Nucleus accumbens (tissue), 56 donors: ENCODE data around the gene TNRC18.
"Not testable (repeated sequence)": the region's sequence is repeated elsewhere in the genome, so short reads cannot be mapped to it uniquely, and the experiment has no call there.

Experiments
- DNase-seq, 56 donors: peaks; one replicate each; lab custom pipeline; 2025; lab: John Stamatoyannopoulos, UW

The TNRC18 gene

GRCh38 chr7:5382281-5382892, 41.2 kb downstream of the TNRC18 start:
- DNase-seq, result peak in 28 of 56 donors; percentile 3 to 84 (median 26)

GRCh38 chr7:5381071-5381772, 42.4 kb downstream of the TNRC18 start:
- DNase-seq, result no peak

DNA sequence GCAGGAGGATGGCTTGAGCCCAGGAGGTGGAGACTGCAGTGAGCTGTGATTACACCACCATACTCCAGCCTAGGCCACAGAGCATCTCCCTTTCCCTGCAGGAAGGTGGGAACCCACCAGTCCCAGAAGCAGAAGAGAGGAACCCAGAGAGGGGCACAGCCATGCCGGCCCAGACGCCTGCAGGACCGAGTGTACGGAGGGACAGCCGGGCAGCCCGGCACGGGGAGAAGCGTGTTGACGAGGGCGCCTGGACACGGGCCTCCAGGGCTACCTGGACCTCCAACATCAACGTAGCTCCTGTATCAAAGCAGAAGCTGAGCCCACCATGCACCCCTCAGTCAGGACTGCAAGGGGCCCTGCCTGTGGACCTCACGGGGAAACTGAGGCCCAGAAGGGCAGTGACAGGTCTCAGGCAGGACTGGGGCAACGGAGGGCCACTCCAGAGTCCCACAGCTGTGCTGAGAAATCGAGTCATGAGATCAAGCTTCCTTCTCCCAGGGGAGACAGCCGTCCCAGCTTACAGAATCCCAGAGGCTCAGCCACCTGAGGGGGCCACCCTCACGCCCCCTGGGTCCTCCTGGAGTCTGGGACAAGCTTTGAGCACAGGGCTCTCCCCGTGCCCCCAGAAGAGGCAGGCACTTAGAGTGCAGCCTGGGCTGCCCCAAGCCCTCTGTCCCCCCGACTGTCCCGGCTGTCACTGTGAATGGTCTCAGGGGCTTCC, 43.1 kb downstream of the TNRC18 start:
- no peak for DNase-seq

DNA sequence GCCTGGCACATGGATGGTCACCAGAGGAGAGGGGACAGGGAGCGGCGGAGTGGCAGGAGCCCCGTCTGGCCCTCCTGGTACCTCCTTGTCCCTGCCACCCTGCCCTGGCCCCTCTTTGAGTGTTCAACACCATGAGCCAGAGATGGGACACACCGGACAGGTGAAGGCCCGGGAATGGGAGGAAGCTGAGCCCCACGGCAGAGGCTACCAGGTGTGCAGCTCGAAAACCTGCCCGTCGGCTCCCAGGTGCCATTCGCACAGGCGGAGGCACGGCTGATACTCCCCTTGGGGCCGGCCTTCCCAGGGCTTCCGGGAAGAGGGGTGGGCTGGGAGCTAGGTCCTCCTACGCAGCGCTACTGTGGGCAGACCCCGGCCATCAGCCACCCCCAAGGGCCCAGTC, 44.1 kb downstream of the TNRC18 start:
- no peak for DNase-seq

- DNase-seq, result no peak
Measured at GRCh38 chr7:5377816-5378215, 45.8 kb downstream of the TNRC18 start.

GRCh38 chr7:5377279-5377678, 46.4 kb downstream of the TNRC18 start:
- DNase-seq, result no peak

- no peak for DNase-seq
Measured at GRCh38 chr7:5375925-5376324, 47.7 kb downstream of the TNRC18 start.

DNA sequence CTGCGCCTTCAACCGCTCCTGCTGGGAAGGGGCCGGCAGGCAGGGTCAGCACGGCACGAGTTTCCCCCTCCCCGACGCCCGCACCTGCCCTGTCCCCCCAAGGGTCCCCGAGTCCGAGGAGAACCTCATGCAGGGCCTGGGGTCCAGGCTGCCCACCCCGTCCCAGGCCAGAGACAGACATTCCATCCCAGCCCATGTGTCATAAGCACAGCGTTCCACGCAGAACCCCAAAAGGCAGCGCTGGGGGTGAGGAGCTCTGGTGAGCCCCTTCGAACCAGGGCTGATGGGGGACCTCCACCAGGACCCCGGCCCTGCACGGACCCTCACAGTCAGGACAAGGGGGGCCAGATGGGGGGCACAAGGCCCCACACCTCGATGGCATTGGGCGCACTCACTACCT, 49.2 kb downstream of the TNRC18 start:
- no peak for DNase-seq

DNA sequence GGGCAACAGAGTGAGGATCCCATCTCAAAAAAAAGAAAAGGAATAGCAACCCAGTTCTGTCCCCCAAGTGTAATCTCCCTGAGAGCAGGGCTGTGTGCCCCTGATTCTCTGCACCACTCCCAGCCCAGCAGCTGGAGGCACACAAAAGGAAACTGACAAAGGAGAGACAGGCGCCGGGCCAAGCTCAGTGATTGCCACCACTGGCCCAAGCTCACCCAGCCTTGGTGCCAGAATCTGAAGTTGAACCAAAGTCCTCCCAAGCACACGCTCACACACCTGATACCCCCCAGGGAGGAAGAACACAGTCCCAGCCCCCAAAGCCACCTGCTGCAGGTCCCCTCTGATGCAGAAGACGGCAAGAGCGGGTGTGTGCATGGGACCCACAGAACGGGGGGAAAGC, 50.3 kb downstream of the TNRC18 start:
- DNase-seq, result no peak

- no peak for DNase-seq
Measured at GRCh38 chr7:5370454-5371353, 52.9 kb downstream of the TNRC18 start.

GRCh38 chr7:5367661-5368060, 56.0 kb downstream of the TNRC18 start:
- DNase-seq, result peak in 1 of 56 donors; percentile 9

DNA sequence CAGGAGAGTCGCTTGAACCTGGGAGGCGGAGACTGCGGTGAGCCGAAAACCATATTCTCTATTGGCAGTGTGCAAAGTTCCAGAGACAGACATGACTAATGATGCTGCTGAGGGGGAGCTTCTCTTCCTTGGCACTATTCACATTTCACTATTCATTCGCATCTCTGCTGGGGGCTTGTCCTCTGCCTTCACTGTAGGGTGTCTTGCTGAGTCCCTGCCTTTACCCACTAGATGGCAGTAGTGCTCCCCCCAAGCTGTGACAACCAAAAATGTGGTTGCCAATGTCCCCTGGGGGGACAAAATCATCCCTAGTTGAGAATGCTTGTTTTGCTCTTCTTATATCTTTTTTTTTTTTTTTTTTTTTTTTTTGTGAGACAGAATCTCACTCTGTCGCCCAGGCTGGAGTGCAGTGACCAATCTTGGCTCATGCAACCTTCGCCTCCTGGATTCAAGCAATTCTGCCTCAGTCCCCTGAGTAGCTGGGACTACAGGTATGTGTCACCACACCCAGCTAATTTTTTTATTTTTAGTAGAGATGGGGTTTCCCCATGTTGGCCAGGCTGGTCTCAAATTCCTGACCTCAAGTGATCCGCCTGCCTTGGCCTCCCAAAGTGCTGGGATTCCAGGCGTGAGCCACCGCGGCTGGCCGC, 57.5 kb downstream of the TNRC18 start:
- peak in 50 of 56 donors; percentile 8 to 85 (median 53) for DNase-seq

GRCh38 chr7:5363729-5364128, 59.9 kb downstream of the TNRC18 start:
- peak in 1 of 56 donors; percentile 13 for DNase-seq

DNA sequence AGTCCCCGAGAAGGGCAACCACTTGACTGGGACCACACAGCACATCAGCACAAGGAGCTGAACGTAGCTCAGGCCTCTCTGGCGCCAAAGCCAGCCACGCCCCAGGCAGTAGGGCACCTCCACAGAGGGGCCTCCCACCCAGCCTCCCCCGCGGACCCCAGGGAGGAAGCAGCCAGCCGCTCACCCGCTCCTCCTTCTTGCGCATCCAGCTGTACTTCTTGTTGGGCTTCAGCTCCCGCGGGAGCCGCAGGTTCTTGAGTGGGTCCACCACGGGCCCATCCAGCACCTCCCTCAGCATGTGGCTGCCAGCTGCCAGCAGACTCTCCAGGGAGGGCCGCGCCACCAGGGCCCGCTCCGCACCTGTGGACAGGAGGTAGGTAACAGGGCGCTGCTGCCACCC, 61.2 kb downstream of the TNRC18 start:
- no peak for DNase-seq

GRCh38 chr7:5361446-5362127, 62.0 kb downstream of the TNRC18 start:
- DNase-seq, result no peak

- DNase-seq, result no peak
Measured at GRCh38 chr7:5360971-5361370, 62.7 kb downstream of the TNRC18 start.

DNA sequence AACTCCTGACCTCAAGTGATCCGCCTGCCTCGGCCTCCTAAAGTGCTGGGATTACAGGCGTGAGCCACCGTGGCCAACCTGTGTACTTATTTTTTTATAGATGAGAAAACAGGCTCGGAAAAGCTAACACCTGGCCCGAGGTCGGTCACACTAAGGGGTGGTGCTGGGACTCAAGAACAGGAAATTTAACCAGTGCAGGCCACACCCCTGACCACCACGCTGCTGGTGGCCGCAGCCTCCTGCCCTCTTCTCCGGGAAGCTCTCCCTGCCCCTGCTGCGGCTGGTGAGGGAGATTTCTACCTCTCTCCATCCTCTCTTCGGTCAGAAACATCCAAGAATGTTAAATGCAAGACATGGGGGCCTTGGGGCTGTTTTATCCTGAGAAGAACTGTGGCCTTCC, 63.2 kb downstream of the TNRC18 start:
- DNase-seq, result no peak

GRCh38 chr7:5360021-5360420, 63.6 kb downstream of the TNRC18 start:
- not testable (repeated sequence) for DNase-seq

DNA sequence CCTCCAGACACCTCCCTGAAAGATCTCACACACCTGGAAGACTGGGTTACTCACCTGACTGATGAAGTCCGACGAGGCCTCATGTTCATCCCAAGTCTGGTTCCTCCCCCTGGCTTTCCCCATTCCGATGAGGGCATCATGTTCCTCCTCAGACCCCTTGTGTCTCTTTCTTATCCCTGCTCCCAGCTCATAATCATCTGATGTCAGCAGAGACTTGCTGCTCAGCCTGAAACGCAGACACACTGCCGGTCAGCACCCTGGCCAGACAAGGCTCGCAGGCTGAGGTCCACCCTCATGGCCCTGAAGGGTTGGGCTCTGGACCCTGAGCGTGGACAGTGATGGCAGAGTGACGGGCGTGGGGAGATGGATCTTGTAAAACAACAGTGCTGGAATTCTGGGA, 64.3 kb downstream of the TNRC18 start:
- DNase-seq, result no peak

DNA sequence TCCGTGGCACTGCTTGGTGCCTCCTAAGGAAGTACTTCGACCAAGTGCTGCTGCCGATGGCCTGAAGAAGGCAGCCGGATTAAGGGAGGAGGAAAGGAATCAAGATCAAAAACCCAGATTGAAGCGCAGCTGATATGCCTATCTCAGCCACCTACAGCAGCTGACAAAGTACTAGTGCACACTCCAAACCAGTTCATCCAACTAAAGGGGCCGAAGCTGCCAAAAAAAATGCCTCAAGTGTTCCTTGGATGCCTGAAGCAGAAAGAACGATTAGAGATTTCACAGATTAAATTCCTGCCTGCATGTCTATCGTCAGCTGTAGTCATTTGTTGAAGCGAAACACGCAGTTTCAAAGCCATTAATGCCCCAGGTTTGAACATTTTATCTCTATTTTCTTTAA, 65.7 kb downstream of the TNRC18 start:
- DNase-seq, result no peak
